ENCODE data around the gene GPRIN2.

GPRIN2 gene

DNA sequence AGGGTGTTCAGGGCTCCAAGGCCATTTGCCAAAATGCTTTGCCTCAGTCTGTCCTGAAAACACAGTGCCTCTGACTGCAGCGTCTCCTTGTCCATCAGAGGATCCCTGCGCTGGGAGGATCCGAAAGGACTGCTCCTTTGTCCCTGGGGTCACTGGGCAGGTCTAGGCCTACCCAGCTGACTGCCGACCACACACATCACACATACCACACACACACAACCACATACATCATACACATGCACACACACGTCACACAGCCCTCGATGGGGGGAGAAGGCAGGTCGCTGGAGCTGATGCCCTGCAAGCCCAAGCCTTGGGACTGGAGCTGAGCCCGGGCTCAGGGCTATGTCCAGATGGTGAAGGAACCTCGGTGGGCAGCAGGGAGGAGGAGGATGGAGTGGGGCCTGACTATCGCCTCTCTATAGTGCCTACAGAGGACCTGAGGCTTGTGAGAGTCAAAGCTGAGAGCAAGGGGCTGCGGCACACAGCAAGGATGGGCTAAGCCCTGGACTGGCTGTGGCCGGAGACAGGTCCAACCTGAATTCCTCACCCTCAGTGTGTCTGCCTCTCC, 29.1 kb downstream of the GPRIN2 start:
- Histone ChIP-seq H3K27me3 (ENCODE audit: insufficient read depth, poor library complexity, severe bottlenecking) (no peaks in the 10 kb centered on the region), H3K27ac (replicated peaks) (no peak overlapping the region), H3K4me3 (replicated peaks; ENCODE audit: insufficient read depth, low read length) (no peak overlapping the region)
- no peak for DNase-seq (ENCODE audit: low read depth in 1 of 2, low spot score in 1 of 2)
- TF ChIP-seq, protein P1, sequence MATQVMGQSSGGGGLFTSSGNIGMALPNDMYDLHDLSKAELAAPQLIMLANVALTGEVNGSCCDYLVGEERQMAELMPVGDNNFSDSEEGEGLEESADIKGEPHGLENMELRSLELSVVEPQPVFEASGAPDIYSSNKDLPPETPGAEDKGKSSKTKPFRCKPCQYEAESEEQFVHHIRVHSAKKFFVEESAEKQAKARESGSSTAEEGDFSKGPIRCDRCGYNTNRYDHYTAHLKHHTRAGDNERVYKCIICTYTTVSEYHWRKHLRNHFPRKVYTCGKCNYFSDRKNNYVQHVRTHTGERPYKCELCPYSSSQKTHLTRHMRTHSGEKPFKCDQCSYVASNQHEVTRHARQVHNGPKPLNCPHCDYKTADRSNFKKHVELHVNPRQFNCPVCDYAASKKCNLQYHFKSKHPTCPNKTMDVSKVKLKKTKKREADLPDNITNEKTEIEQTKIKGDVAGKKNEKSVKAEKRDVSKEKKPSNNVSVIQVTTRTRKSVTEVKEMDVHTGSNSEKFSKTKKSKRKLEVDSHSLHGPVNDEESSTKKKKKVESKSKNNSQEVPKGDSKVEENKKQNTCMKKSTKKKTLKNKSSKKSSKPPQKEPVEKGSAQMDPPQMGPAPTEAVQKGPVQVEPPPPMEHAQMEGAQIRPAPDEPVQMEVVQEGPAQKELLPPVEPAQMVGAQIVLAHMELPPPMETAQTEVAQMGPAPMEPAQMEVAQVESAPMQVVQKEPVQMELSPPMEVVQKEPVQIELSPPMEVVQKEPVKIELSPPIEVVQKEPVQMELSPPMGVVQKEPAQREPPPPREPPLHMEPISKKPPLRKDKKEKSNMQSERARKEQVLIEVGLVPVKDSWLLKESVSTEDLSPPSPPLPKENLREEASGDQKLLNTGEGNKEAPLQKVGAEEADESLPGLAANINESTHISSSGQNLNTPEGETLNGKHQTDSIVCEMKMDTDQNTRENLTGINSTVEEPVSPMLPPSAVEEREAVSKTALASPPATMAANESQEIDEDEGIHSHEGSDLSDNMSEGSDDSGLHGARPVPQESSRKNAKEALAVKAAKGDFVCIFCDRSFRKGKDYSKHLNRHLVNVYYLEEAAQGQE (IDR thresholded peaks at IDR 0.05; ENCODE audit: insufficient replicate concordance, low read depth): no peak
- no peak for TF ChIP-seq GABPA (IDR thresholded peaks at IDR 0.05; ENCODE audit: low read depth)
- TF ChIP-seq, protein P2, sequence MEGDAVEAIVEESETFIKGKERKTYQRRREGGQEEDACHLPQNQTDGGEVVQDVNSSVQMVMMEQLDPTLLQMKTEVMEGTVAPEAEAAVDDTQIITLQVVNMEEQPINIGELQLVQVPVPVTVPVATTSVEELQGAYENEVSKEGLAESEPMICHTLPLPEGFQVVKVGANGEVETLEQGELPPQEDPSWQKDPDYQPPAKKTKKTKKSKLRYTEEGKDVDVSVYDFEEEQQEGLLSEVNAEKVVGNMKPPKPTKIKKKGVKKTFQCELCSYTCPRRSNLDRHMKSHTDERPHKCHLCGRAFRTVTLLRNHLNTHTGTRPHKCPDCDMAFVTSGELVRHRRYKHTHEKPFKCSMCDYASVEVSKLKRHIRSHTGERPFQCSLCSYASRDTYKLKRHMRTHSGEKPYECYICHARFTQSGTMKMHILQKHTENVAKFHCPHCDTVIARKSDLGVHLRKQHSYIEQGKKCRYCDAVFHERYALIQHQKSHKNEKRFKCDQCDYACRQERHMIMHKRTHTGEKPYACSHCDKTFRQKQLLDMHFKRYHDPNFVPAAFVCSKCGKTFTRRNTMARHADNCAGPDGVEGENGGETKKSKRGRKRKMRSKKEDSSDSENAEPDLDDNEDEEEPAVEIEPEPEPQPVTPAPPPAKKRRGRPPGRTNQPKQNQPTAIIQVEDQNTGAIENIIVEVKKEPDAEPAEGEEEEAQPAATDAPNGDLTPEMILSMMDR (IDR thresholded peaks at IDR 0.05; ENCODE audit: insufficient read depth, low read length): no peak
- no peak for TF ChIP-seq SPI1 (IDR thresholded peaks at IDR 0.05; ENCODE audit: borderline replicate concordance, low read depth)
- no peak for TF ChIP-seq POLR2AphosphoS5 (IDR thresholded peaks at IDR 0.05; ENCODE audit: low read depth)

DNA sequence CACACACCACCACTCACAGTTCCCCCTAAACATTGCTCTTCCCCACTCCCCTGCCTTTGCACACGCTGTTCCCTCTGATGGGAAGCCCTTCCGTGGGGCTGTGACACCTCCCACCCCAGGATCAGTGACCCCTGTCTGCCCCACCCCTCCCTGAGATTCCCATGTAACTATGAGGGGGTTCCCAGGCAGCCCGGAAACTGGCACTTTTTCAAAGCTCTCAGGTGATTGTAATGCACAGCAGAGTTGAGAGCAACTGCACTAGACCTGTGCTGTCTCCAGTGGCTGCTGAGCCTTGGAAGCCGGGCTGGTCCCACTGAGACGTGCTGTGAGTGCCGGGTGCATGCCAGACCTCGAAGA, 29.8 kb downstream of the GPRIN2 start:
- Histone ChIP-seq H3K27me3 (ENCODE audit: insufficient read depth, poor library complexity, severe bottlenecking) (no peaks in the 10 kb centered on the region), H3K4me3 (replicated peaks; ENCODE audit: insufficient read depth, low read length) (no peak overlapping the region), H3K27ac (replicated peaks) (no peak overlapping the region)
- DNase-seq (ENCODE audit: low read depth in 1 of 2, low spot score in 1 of 2): no peak
- TF ChIP-seq, protein P2 (IDR thresholded peaks at IDR 0.05; ENCODE audit: insufficient read depth, low read length): no peak
- TF ChIP-seq POLR2AphosphoS5 (IDR thresholded peaks at IDR 0.05; ENCODE audit: low read depth) (no peak), GABPA (IDR thresholded peaks at IDR 0.05; ENCODE audit: low read depth) (no peak), SPI1 (IDR thresholded peaks at IDR 0.05; ENCODE audit: borderline replicate concordance, low read depth) (no peak)
- TF ChIP-seq, protein P1 (IDR thresholded peaks at IDR 0.05; ENCODE audit: insufficient replicate concordance, low read depth): no peak

DNA sequence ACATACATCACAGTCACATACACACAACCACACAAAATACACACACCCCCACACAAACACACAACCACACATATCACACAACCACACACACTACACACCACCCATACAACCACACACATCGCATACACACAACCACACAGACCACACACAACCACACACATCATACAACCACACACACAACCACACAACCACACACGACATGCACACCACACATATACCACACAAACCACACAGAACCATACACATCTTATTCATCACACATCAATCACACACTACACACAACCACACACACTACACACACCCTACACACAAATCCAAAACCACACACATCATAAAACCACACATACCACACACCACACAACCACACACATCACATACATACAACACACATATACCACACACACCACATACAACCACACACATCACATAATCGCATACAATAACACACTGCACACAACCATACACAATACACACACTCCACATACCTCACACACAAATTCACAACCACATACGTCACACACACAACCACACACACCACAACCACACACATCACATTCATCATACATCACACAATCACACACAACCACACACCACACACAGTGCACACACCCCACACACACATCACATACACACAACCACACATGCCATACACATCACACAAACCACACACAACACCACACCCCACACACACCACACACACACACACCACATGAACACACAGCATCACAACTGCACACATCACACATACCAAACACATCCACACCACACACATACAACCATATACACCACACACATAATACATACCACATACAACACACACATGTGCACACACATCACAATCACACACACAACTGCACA, 30.4 kb downstream of the GPRIN2 start:
- DNase-seq (ENCODE audit: low read depth in 1 of 2, low spot score in 1 of 2): no peak
- Histone ChIP-seq H3K27me3 (ENCODE audit: insufficient read depth, poor library complexity, severe bottlenecking) (no peaks in the 10 kb centered on the region), H3K4me3 (replicated peaks; ENCODE audit: insufficient read depth, low read length) (no peak overlapping the region), H3K27ac (replicated peaks) (no peak overlapping the region)
- no peak for TF ChIP-seq SPI1 (IDR thresholded peaks at IDR 0.05; ENCODE audit: borderline replicate concordance, low read depth)
- TF ChIP-seq, protein P2 (IDR thresholded peaks at IDR 0.05; ENCODE audit: insufficient read depth, low read length): no peak
- TF ChIP-seq, protein P1 (IDR thresholded peaks at IDR 0.05; ENCODE audit: insufficient replicate concordance, low read depth): no peak
- TF ChIP-seq GABPA (IDR thresholded peaks at IDR 0.05; ENCODE audit: low read depth): no peak
- no peak for TF ChIP-seq POLR2AphosphoS5 (IDR thresholded peaks at IDR 0.05; ENCODE audit: low read depth)

Data from HL-60 (cell line).